Spinal cord (tissue), 10 donors: Measurements from ENCODE around the gene MITF. TPM values are rescaled to one million over a fixed set of nuclear protein-coding genes. Genes with fewer than 3 reads are reported as not detected.
A peak's percentile ranks its signal among the peaks of the same experiment; 100 is the strongest.

Experiments
- DNase-seq, 6 donors: peaks; one replicate each; pipeline versions ENCODE4 v3.0.0 to v3.0.0-alpha.2; 2013 to 2015; ENCODE audit warnings: low spot score in 6 of 6, low read depth in 4 of 6
- H3K27ac ChIP-seq: one replicate; pipeline ENCODE4 v1.5.1; 2013; ENCODE audit warnings: low read depth, low read length, control low read depth
- H3K27me3 ChIP-seq: one replicate; pipeline ENCODE4 v1.6.1; 2013; ENCODE audit warnings: low read length; ENCODE audit not compliant: control insufficient read depth, insufficient read depth
- H3K36me3 ChIP-seq: one replicate; pipeline ENCODE4 v1.6.1; 2013; ENCODE audit warnings: low read length; ENCODE audit not compliant: control insufficient read depth, insufficient read depth
- H3K4me1 ChIP-seq: one replicate; pipeline ENCODE4 v1.6.1; 2013; ENCODE audit warnings: low read length; ENCODE audit not compliant: control insufficient read depth, insufficient read depth
- H3K4me3 ChIP-seq: one replicate; pipeline ENCODE4 v1.5.1; 2013; ENCODE audit warnings: low read depth, low read length, control low read depth
- H3K9me3 ChIP-seq: one replicate; pipeline ENCODE4 v1.6.1; 2013; ENCODE audit warnings: low read length; ENCODE audit not compliant: control insufficient read depth, insufficient read depth
- WGBS: methylation state at CpG from one replicate; pipeline ENCODE4 v1.1.5; 2013; ENCODE audit warnings: missing lambda C conversion rate; ENCODE audit not compliant: insufficient coverage; 5-methylcytosine and 5-hydroxymethylcytosine counted together
- polyA plus RNA-seq, 2 donors: library from polyadenylated mRNA; unstranded; fragments of 120-200 nt; gene quantifications; one replicate each; pipeline ENCODE4 v1.2.1, GENCODE V29; 2013; ENCODE audit not compliant: insufficient read length in 2 of 2
- total RNA-seq, 2 donors: library from RNA; depleted of rRNA in 1 of 2; stranded (reverse); fragments of 120-200 nt in 1 of 2; fragments of >200 nt in 1 of 2; gene quantifications; one replicate each; pipeline versions ENCODE4 v1.2.3 to v1.2.4, GENCODE V29; 2013 to 2014
- donor health status: healthy.

The MITF gene
- total and polyA plus RNA-seq, 4 donors, result 4.5 to 11.7 (median 9.0) TPM

GRCh38 chr3:69751074-69751476 lies 11.8 kb downstream of the MITF start:
- H3K27me3 ChIP-seq, result no peaks in the 10 kb centered on the region
- no peaks in the 10 kb centered on the region for H3K36me3 ChIP-seq
- H3K4me3 ChIP-seq, result no peak overlapping the region
- H3K27ac ChIP-seq, result no peak overlapping the region
- no peak for DNase-seq
- WGBS, result no CpG with 5 or more reads among the region's 1 CpG
- H3K4me1 ChIP-seq, result no peaks in the 10 kb centered on the region
- H3K9me3 ChIP-seq, result peaks cover 6% of the 10 kb centered on the region

GRCh38 chr3:69752241-69752640 lies 13.0 kb downstream of the MITF start:
- no peak overlapping the region for H3K4me3 ChIP-seq
- 89% methylated on average over 1 of the region's 1 CpG for WGBS
- H3K27me3 ChIP-seq, result no peaks in the 10 kb centered on the region
- no peaks in the 10 kb centered on the region for H3K4me1 ChIP-seq
- no peaks in the 10 kb centered on the region for H3K36me3 ChIP-seq
- no peak for DNase-seq
- H3K9me3 ChIP-seq, result peaks cover 6% of the 10 kb centered on the region
- H3K27ac ChIP-seq, result no peak overlapping the region

GRCh38 chr3:69753179-69753775 lies 14.0 kb downstream of the MITF start:
- no peaks in the 10 kb centered on the region for H3K4me1 ChIP-seq
- no peaks in the 10 kb centered on the region for H3K27me3 ChIP-seq
- no peak for DNase-seq
- H3K9me3 ChIP-seq, result peaks cover 6% of the 10 kb centered on the region
- H3K4me3 ChIP-seq, result no peak overlapping the region
- no peak overlapping the region for H3K27ac ChIP-seq
- no peaks in the 10 kb centered on the region for H3K36me3 ChIP-seq

- WGBS, result no CpG with 5 or more reads among the region's 1 CpG
- Histone ChIP-seq H3K27ac (no peak overlapping the region), H3K4me3 (no peak overlapping the region), H3K4me1 (no peaks in the 10 kb centered on the region), H3K36me3 (no peaks in the 10 kb centered on the region), H3K9me3 (peaks cover 6% of the 10 kb centered on the region), H3K27me3 (no peaks in the 10 kb centered on the region)
- DNase-seq, result no peak
Observed at GRCh38 chr3:69755795-69756194, 16.5 kb downstream of the MITF start.

- DNase-seq, result no peak
- 100% methylated on average over 1 of the region's 2 CpGs for WGBS
- Histone ChIP-seq H3K27ac (no peak overlapping the region), H3K27me3 (no peaks in the 10 kb centered on the region), H3K9me3 (no peaks in the 10 kb centered on the region), H3K36me3 (no peaks in the 10 kb centered on the region), H3K4me3 (no peak overlapping the region), H3K4me1 (no peaks in the 10 kb centered on the region)
Observed at GRCh38 chr3:69761896-69762767, 22.9 kb downstream of the MITF start.

GRCh38 chr3:69762768-69763229 lies 23.5 kb downstream of the MITF start:
- H3K27me3 ChIP-seq, result no peaks in the 10 kb centered on the region
- no peak for DNase-seq
- H3K27ac ChIP-seq, result no peak overlapping the region
- no peak overlapping the region for H3K4me3 ChIP-seq
- H3K4me1 ChIP-seq, result peaks cover 3% of the 10 kb centered on the region
- H3K36me3 ChIP-seq, result no peaks in the 10 kb centered on the region
- no CpG with 5 or more reads among the region's 1 CpG for WGBS
- no peaks in the 10 kb centered on the region for H3K9me3 ChIP-seq

GRCh38 chr3:69763458-69763857 lies 24.2 kb downstream of the MITF start:
- peak in 1 of 6 donors; percentile 32 for DNase-seq
- Histone ChIP-seq H3K4me3 (no peak overlapping the region), H3K9me3 (no peaks in the 10 kb centered on the region), H3K27me3 (no peaks in the 10 kb centered on the region), H3K36me3 (no peaks in the 10 kb centered on the region), H3K27ac (no peak overlapping the region), H3K4me1 (peaks cover 3% of the 10 kb centered on the region)
- 43% methylated on average over 2 of the region's 8 CpGs for WGBS

- Histone ChIP-seq H3K27ac (no peak overlapping the region), H3K9me3 (no peaks in the 10 kb centered on the region), H3K36me3 (no peaks in the 10 kb centered on the region), H3K27me3 (no peaks in the 10 kb centered on the region), H3K4me1 (peaks cover 3% of the 10 kb centered on the region), H3K4me3 (no peak overlapping the region)
- WGBS, result no CpG with 5 or more reads among the region's 3 CpGs
- DNase-seq, result no peak
Observed at GRCh38 chr3:69764121-69764741, 25.0 kb downstream of the MITF start.

- no peaks in the 10 kb centered on the region for H3K36me3 ChIP-seq
- 60% methylated on average over 1 of the region's 3 CpGs for WGBS
- H3K4me3 ChIP-seq, result no peak overlapping the region
- no peak for DNase-seq
- H3K9me3 ChIP-seq, result no peaks in the 10 kb centered on the region
- no peak overlapping the region for H3K27ac ChIP-seq
- no peaks in the 10 kb centered on the region for H3K27me3 ChIP-seq
- peaks cover 3% of the 10 kb centered on the region for H3K4me1 ChIP-seq
Observed at GRCh38 chr3:69764861-69765260, 25.6 kb downstream of the MITF start.
